Esophagus mucosa (tissue), 1 donor: ENCODE measurements around the gene HS6ST1. TPM values are rescaled to one million over a fixed set of nuclear protein-coding genes. Genes with fewer than 3 reads are reported as not detected.

Experiments
- ATAC-seq: fragments of 200-7000 bp; cut with Tn5 transposase; one replicate; pipeline ENCODE4 v1.9.1; 2020
- total RNA-seq: library from RNA; stranded (reverse); gene quantifications from one replicate; pipeline ENCODE4 v1.2.4, GENCODE V29; 2023
- donor health status: DM: yes; HTN: yes; CAD: no.

The HS6ST1 gene
- total RNA-seq, 1 donor from 2014 or later: 30.8 TPM

- ATAC-seq: no peak
Measured at GRCh38 chr2:128298286-128298685, 20.4 kb downstream of the HS6ST1 start.

- ATAC-seq: no peak
Measured at GRCh38 chr2:128293870-128294455, 24.7 kb downstream of the HS6ST1 start.

- ATAC-seq: no peak
Measured at GRCh38 chr2:128293426-128293755, 25.3 kb downstream of the HS6ST1 start.

GRCh38 chr2:128292599-128293425 lies 25.9 kb downstream of the HS6ST1 start:
- ATAC-seq: peak; percentile 81

- no peak for ATAC-seq
Measured at GRCh38 chr2:128291844-128292598, 26.6 kb downstream of the HS6ST1 start.

- ATAC-seq: peak; percentile 67
Measured at GRCh38 chr2:128291161-128291843, 27.4 kb downstream of the HS6ST1 start.

GRCh38 chr2:128290356-128290755 lies 28.3 kb downstream of the HS6ST1 start:
- no peak for ATAC-seq

GRCh38 chr2:128289439-128289838 lies 29.2 kb downstream of the HS6ST1 start:
- no peak for ATAC-seq

GRCh38 chr2:128288781-128289180 lies 29.9 kb downstream of the HS6ST1 start:
- no peak for ATAC-seq

- no peak for ATAC-seq
Measured at GRCh38 chr2:128287780-128288735, 30.6 kb downstream of the HS6ST1 start.

GRCh38 chr2:128286905-128287779 lies 31.5 kb downstream of the HS6ST1 start:
- no peak for ATAC-seq

GRCh38 chr2:128286011-128286721 lies 32.5 kb downstream of the HS6ST1 start:
- no peak for ATAC-seq

- ATAC-seq: no peak
Measured at GRCh38 chr2:128285329-128285931, 33.2 kb downstream of the HS6ST1 start.

- ATAC-seq: no peak
Measured at GRCh38 chr2:128284841-128285240, 33.8 kb downstream of the HS6ST1 start.

- ATAC-seq: no peak
Measured at GRCh38 chr2:128284037-128284441, 34.6 kb downstream of the HS6ST1 start.

GRCh38 chr2:128282976-128283810 lies 35.5 kb downstream of the HS6ST1 start:
- ATAC-seq: no peak

- ATAC-seq: no peak
Measured at GRCh38 chr2:128282246-128282975, 36.3 kb downstream of the HS6ST1 start.

- no peak for ATAC-seq
Measured at GRCh38 chr2:128281852-128282245, 36.8 kb downstream of the HS6ST1 start.
